Measurements from ENCODE around the gene METTL23. TPM values are rescaled to one million over a fixed set of nuclear protein-coding genes. Genes with fewer than 3 reads are reported as not detected.
A peak's percentile ranks its signal among the peaks of the same experiment; 100 is the strongest.
"Not testable (repeated sequence)": the region's sequence is repeated elsewhere in the genome, so short reads cannot be mapped to it uniquely, and the experiment has no call there.

Gene METTL23
- total RNA-seq, 4 donors from 2014 or later: 13.8 to 32.5 (median 21.6) TPM

DNA sequence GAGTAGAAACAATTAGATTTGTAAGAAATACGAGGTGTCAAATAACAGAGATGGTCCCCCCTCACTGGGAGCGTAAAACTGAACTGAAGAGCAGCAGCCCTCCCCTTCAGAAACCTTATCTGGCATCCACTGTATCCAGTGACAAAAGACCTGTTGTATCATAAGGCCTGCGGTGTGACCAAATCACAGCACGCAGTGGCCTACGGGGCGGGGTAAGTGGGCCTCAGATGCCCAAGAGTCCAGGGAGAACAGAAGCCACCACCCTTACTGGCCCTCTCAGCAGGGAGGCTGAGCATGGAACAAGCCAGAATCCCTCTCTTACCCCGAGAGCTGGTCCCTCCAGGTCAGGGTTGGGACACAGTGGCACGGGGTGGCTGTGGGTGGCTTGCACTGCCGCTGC is 5.7 kb upstream of the METTL23 start:
- DNase-seq: peak in 1 of 2 donors; percentile 2
- Histone ChIP-seq H3K27me3 (no peaks in the 10 kb centered on the region), H3K27ac (no peak overlapping the region), H3K4me1 (peaks cover 8 to 12% of the 10 kb centered on the region in 2 donors), H3K36me3 (no peaks in the 10 kb centered on the region), H3K9me3 (no peaks in the 10 kb centered on the region), H3K4me3 (no peak overlapping the region)
- intact Hi-C loops (cut with DNase I; ENCODE audit: low total_unique reads): no loop called here
- TF ChIP-seq CTCF (IDR thresholded peaks at IDR 0.05) (no peak), POLR2A (IDR thresholded peaks at IDR 0.05) (no peak)

GRCh38 chr17:76721463-76721862 is 5.2 kb upstream of the METTL23 start:
- no peak for TF ChIP-seq POLR2A (IDR thresholded peaks at IDR 0.05)
- no peaks in the 10 kb centered on the region for H3K9me3 ChIP-seq
- H3K27me3 ChIP-seq: no peaks in the 10 kb centered on the region
- no peak overlapping the region for H3K27ac ChIP-seq
- DNase-seq: no peak
- H3K4me1 ChIP-seq: peaks cover 8 to 12% of the 10 kb centered on the region in 2 donors
- H3K4me3 ChIP-seq: no peak overlapping the region
- H3K36me3 ChIP-seq: no peaks in the 10 kb centered on the region
- intact Hi-C loops (cut with DNase I; ENCODE audit: low total_unique reads): no loop called here

DNA sequence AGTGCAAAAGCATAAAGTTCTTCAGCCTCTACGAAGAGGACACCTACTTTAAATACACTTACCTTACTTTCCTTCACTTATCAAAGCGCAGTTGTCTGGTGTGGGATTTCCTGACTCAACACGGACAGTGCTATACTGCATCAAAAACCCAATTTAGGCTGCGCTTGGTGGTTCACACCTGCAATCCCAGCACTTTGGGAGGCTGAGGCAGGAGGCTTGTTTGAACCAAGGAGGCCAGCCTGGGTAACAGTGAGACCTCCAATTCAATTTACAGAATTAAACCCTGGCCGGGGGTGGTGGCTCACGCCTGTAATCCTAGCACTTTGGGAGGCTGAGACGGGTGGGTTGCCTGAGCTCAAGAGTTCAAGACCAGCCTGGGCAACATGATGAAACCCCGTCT is 4.4 kb upstream of the METTL23 start:
- Histone ChIP-seq H3K4me1 (peaks cover 8 to 12% of the 10 kb centered on the region in 2 donors), H3K9me3 (no peaks in the 10 kb centered on the region), H3K36me3 (no peaks in the 10 kb centered on the region), H3K4me3 (no peak overlapping the region), H3K27me3 (no peaks in the 10 kb centered on the region), H3K27ac (no peak overlapping the region)
- DNase-seq: no peak
- TF ChIP-seq CTCF (IDR thresholded peaks at IDR 0.05): no peak
- no peak for TF ChIP-seq POLR2A (IDR thresholded peaks at IDR 0.05)
- intact Hi-C loops (cut with DNase I; ENCODE audit: low total_unique reads): no loop called here

GRCh38 chr17:76722977-76723376 is 3.7 kb upstream of the METTL23 start:
- H3K27me3 ChIP-seq; intact Hi-C loops (cut with DNase I; ENCODE audit: low total_unique reads); H3K9me3 ChIP-seq; H3K4me3 ChIP-seq; H3K27ac ChIP-seq; H3K36me3 ChIP-seq; DNase-seq: not testable (repeated sequence)
- H3K4me1 ChIP-seq: peaks cover 8 to 19% of the 10 kb centered on the region in 2 donors

DNA sequence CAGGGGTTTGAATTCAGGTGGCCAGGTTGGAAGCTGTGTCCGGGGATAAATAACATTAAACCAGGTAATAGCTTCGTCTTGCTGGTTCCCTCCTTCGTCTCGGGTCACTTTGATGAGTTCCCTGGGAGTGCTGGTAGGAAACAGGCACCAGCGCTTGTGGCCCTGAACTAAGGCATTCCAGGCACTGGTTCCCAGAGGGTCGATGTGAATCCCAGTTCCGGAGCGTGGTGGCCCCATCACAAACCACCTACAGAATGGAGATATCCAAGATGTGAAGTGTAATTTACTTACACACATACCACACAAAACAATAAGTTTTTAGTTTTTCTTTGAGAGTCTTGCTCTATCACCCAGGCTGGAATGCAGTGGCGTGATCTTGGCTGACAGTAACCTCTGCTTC is 2.8 kb upstream of the METTL23 start:
- TF ChIP-seq POLR2A (IDR thresholded peaks at IDR 0.05) (no peak), CTCF (IDR thresholded peaks at IDR 0.05) (no peak)
- Histone ChIP-seq H3K27ac (no peak overlapping the region), H3K4me3 (no peak overlapping the region), H3K4me1 (peaks cover 8 to 19% of the 10 kb centered on the region in 2 donors), H3K27me3 (no peaks in the 10 kb centered on the region), H3K9me3 (no peaks in the 10 kb centered on the region), H3K36me3 (no peaks in the 10 kb centered on the region)
- no peak for DNase-seq
- intact Hi-C loops (cut with DNase I; ENCODE audit: low total_unique reads): no loop called here

GRCh38 chr17:76725580-76726230 is 934 bp upstream of the METTL23 start:
- no peaks in the 10 kb centered on the region for H3K36me3 ChIP-seq
- peak overlapping the region; percentile 91 to 98 for H3K4me3 ChIP-seq
- H3K4me1 ChIP-seq: peaks cover 8 to 19% of the 10 kb centered on the region in 2 donors
- H3K9me3 ChIP-seq: no peaks in the 10 kb centered on the region
- H3K27ac ChIP-seq: peak overlapping the region; percentile 98 to 99
- intact Hi-C loops (cut with DNase I; ENCODE audit: low total_unique reads): no loop called here
- H3K27me3 ChIP-seq: no peaks in the 10 kb centered on the region
- TF ChIP-seq CTCF (IDR thresholded peaks at IDR 0.05) (peak in 1 of 4 experiments; percentile 13), POLR2A (IDR thresholded peaks at IDR 0.05) (no peak)
- DNase-seq: peak; percentile 58 to 68
